Activated CD8-positive, alpha-beta memory T cell treated with anti-CD3 and anti-CD28 coated beads, Interleukin-2, amount 10 ng/mL, durations not matched to agents 7 days and 5 days (primary cell): ENCODE results near the gene YARS2. TPM values are rescaled to one million over a fixed set of nuclear protein-coding genes. Genes with fewer than 3 reads are reported as not detected.

Source experiments
- ATAC-seq: fragments of 150-1000 bp; cut with Tn5 transposase; one replicate; pipeline ENCODE4 v1.10.0; 2021; ENCODE audit warnings: moderate library complexity
- CTCF ChIA-PET: fragments of 350-600 bp; sonication (Branson Sonifier 250); formaldehyde crosslinking; loops from one replicate; lab custom pipeline; 2021; ENCODE audit warnings: antibody characterized with exemption; lab: Charles Lee
- DNase-seq: peaks from one replicate; pipeline ENCODE4 v3.0.0-alpha.2; 2020
- H3K27ac Mint-ChIP-seq: one replicate; pipeline ENCODE4 v1.8.0; 2021; ENCODE audit warnings: mild to moderate bottlenecking, mixed read lengths
- H3K27me3 Mint-ChIP-seq: one replicate; pipeline ENCODE4 v1.8.0; 2021; ENCODE audit warnings: mixed read lengths
- H3K36me3 Mint-ChIP-seq: one replicate; pipeline ENCODE4 v1.8.0; 2021; ENCODE audit warnings: mild to moderate bottlenecking, mixed read lengths
- H3K4me1 Mint-ChIP-seq: one replicate; pipeline ENCODE4 v1.8.0; 2021; ENCODE audit warnings: mixed read lengths
- H3K4me3 Mint-ChIP-seq: one replicate; pipeline ENCODE4 v1.8.0; 2021; ENCODE audit warnings: mild to moderate bottlenecking, moderate library complexity, mixed read lengths
- H3K9me3 Mint-ChIP-seq: one replicate; pipeline ENCODE4 v1.8.0; 2022; ENCODE audit warnings: low read depth, mixed read lengths
- total RNA-seq, 2 experiments: library from RNA; stranded (reverse); gene quantifications; one replicate each; pipeline ENCODE4 v1.2.3, GENCODE V29; 2021

Gene YARS2
- total RNA-seq, 2 experiments from 2014 or later: 21.1 to 28.7 TPM

GRCh38 chr12:32698285-32698684 lies 57.4 kb downstream of the YARS2 start:
- CTCF ChIA-PET: no interaction called here
- no peak overlapping the region for H3K27ac Mint-ChIP-seq
- DNase-seq (no peak), ATAC-seq (no peak)
- no peaks in the 10 kb centered on the region for H3K9me3 Mint-ChIP-seq
- no peak overlapping the region for H3K4me3 Mint-ChIP-seq
- no peaks in the 10 kb centered on the region for H3K27me3 Mint-ChIP-seq
- H3K4me1 Mint-ChIP-seq: peaks cover 9% of the 10 kb centered on the region
- H3K36me3 Mint-ChIP-seq: peaks cover 28% of the 10 kb centered on the region

GRCh38 chr12:32697445-32697844 lies 58.3 kb downstream of the YARS2 start:
- CTCF ChIA-PET: no interaction called here
- Mint-ChIP-seq H3K9me3 (no peaks in the 10 kb centered on the region), H3K4me3 (no peak overlapping the region)

More at GRCh38 chr12:32697445-32697844, 58.3 kb downstream of the YARS2 start:
- Mint-ChIP-seq H3K27ac (no peak overlapping the region), H3K4me1 (peaks cover 14% of the 10 kb centered on the region), H3K36me3 (peaks cover 26% of the 10 kb centered on the region), H3K27me3 (no peaks in the 10 kb centered on the region)
- ATAC-seq (no peak), DNase-seq (no peak)

Other genes starting within 250 kb of the YARS2 start
- 10 to 100 TPM; 59.8 to 66.8 TPM for gene DNM1L, start 76.6 kb downstream of the YARS2 start, total RNA-seq
- gene PKP2, start 140.9 kb upstream of the YARS2 start, total RNA-seq: not detected